HEK293 (cell line): ENCODE measurements around the gene KDM4C.

ENCODE experiments used
- CTCF ChIP-seq: fragments of 450-650 bp; formaldehyde crosslinking; IDR thresholded peaks from 2 replicates; pipeline ENCODE4 v1.5.1; 2016; ENCODE audit warnings: missing biosample characterization, missing genetic modification characterization
- HOXA7 ChIP-seq: sonication (generic); formaldehyde crosslinking; IDR thresholded peaks from 2 replicates; pipeline ENCODE4 v1.8.1; 2022; ENCODE audit warnings: missing genetic modification reagents, borderline replicate concordance
- SETDB1 ChIP-seq: IDR thresholded peaks from one replicate; pipeline ENCODE4 v1.6.1; 2017; ENCODE audit warnings: mild to moderate bottlenecking, low read length, moderate library complexity, mixed read lengths; ENCODE audit not compliant: insufficient read length
- ZBTB1 ChIP-seq: fragments of 450-650 bp; formaldehyde crosslinking; IDR thresholded peaks from 2 replicates; pipeline ENCODE4 v1.5.1; 2016; ENCODE audit warnings: missing biosample characterization, missing genetic modification characterization
- ZBTB7A ChIP-seq: fragments of 450-650 bp; formaldehyde crosslinking; IDR thresholded peaks from 2 replicates; pipeline ENCODE4 v1.5.1; 2016; ENCODE audit warnings: low read depth, missing biosample characterization, missing genetic modification characterization
- ZNF10 ChIP-seq: fragments of 450-650 bp; formaldehyde crosslinking; IDR thresholded peaks from 2 replicates; pipeline ENCODE4 v1.5.1; 2017; ENCODE audit warnings: missing biosample characterization, missing genetic modification characterization

- TF ChIP-seq CTCF (tag by site-specific recombination) (no peak), HOXA7 (CRISPR knock-in tag) (no peak), ZBTB1 (tag by site-specific recombination) (no peak), ZBTB7A (tag by site-specific recombination) (no peak), SETDB1 (no peak), ZNF10 (tag by site-specific recombination) (no peak)
Measured at GRCh38 chr9:6870149-6870548, 112.4 kb downstream of the KDM4C start.
